GM12891 (cell line): ENCODE results near the gene ZC3H12C.

Source experiments
- POLR2A ChIP-seq: IDR thresholded peaks from 2 replicates; pipeline ENCODE4 v1.6.1; 2011; ENCODE audit warnings: low read depth, low read length, control low read depth
- POLR2AphosphoS5 ChIP-seq: IDR thresholded peaks from 2 replicates; pipeline ENCODE4 v1.6.1; 2011; ENCODE audit warnings: low read depth, low read length, control low read depth
- SPI1 ChIP-seq: IDR thresholded peaks from 2 replicates; pipeline ENCODE4 v1.6.1; 2011; ENCODE audit warnings: low read depth, low read length, control low read depth

DNA sequence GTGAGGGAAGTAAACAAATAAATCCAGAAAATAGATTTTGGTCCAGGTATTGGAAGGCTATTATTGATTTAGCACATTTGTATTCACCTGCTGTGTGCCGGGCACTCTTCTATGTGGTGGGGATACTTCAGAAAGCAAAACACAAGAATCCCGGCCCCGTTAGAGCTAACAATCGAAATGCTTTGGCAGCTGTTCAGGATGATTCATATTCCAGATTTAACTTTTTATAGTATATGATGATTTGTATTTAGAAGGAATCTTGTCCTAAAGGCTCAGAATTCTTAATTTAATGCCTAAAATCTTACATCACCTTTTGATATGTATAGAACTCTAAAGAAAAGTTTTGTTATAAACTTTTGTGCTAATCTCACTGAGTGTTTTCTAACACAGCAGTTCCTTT, 28.0 kb downstream of the ZC3H12C start:
- TF ChIP-seq POLR2A, result no peak
- no peak for TF ChIP-seq SPI1
- no peak for TF ChIP-seq POLR2AphosphoS5
